ENCODE measurements around the gene TECPR2. TPM values are rescaled to one million over a fixed set of nuclear protein-coding genes. Genes with fewer than 3 reads are reported as not detected.

Gene TECPR2
- total and polyA plus RNA-seq, 4 donors, result 5.6 to 30.3 (median 19.5) TPM

DNA sequence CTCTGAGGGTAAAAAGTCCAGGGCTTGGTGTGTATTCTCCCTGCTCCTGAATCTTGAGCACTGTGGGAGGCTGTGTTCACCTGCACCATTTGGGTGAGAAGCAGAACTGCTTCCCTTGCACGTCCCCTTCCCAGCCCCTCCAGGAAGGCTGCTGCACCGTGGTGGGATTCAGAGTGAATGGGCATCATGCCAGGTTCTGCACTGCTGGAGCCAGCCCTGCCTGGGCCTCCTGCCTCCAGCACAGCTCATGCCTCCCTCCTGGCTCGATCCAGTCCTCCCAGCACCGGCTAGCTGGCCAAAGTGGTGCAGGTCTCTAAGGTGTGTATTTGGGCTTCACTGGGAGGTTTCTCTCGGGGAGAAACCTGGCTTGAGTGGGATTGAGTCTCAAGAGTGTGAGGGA, 92.0 kb downstream of the TECPR2 start:
- Histone ChIP-seq H3K4me3 (no peak overlapping the region), H3K36me3 (ENCODE audit: control insufficient read depth in 4 of 4, insufficient read depth in 4 of 4, low read length in 4 of 4) (peaks cover 7 to 44% (median 22%) of the 10 kb centered on the region in 4 donors), H3K27me3 (ENCODE audit: control insufficient read depth in 3 of 3, insufficient read depth in 3 of 3, low read length in 2 of 3) (no peaks in the 10 kb centered on the region), H3K9me3 (ENCODE audit: control insufficient read depth in 4 of 4, insufficient read depth in 3 of 4, low read length in 3 of 4) (no peaks in the 10 kb centered on the region), H3K9ac (ENCODE audit: insufficient read depth in 1 of 2, low read length in 2 of 2) (no peak overlapping the region), H3K27ac (ENCODE audit: low read depth in 1 of 2, low read length in 1 of 2) (no peak overlapping the region), H3K4me1 (ENCODE audit: control insufficient read depth in 5 of 5, insufficient read depth in 5 of 5, low read length in 5 of 5) (peaks cover 0 to 4% (median 0%) of the 10 kb centered on the region in 5 donors)
- TF ChIP-seq, protein P1, sequence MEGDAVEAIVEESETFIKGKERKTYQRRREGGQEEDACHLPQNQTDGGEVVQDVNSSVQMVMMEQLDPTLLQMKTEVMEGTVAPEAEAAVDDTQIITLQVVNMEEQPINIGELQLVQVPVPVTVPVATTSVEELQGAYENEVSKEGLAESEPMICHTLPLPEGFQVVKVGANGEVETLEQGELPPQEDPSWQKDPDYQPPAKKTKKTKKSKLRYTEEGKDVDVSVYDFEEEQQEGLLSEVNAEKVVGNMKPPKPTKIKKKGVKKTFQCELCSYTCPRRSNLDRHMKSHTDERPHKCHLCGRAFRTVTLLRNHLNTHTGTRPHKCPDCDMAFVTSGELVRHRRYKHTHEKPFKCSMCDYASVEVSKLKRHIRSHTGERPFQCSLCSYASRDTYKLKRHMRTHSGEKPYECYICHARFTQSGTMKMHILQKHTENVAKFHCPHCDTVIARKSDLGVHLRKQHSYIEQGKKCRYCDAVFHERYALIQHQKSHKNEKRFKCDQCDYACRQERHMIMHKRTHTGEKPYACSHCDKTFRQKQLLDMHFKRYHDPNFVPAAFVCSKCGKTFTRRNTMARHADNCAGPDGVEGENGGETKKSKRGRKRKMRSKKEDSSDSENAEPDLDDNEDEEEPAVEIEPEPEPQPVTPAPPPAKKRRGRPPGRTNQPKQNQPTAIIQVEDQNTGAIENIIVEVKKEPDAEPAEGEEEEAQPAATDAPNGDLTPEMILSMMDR (IDR thresholded peaks at IDR 0.05; ENCODE audit: control extremely low read depth, extremely low read depth), result no peak
- peak in 1 of 3 donors; percentile 17 for DNase-seq
- no peak for ATAC-seq (ENCODE audit: insufficient read depth, low FRiP score)
- 60 to 74% methylated on average over 5 of the region's 5 CpGs for WGBS, 2 donors

DNA sequence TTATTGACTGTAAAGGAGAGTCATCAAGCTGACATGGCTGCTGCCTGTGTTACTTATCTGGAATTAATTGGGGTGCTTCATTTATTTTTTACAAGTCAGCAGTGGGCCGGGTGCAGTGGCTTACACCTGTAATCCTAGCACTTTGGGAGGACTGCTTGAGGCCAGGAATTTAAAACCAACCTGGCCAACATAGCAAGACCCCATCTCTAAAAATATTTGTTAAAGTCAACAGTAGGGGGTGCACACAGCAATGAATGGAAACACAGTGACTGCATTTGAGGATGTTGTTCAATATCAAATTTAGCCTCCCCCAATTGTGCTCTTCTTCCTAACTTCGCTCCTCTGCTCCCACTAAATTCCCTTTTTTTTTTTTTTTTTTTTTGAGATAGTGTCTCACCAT, 94.8 kb downstream of the TECPR2 start:
- H3K9me3 ChIP-seq (ENCODE audit: control insufficient read depth in 4 of 4, insufficient read depth in 3 of 4, low read length in 3 of 4), result no peaks in the 10 kb centered on the region
- peaks cover 0 to 4% (median 0%) of the 10 kb centered on the region in 5 donors for H3K4me1 ChIP-seq (ENCODE audit: control insufficient read depth in 5 of 5, insufficient read depth in 5 of 5, low read length in 5 of 5)
- TF ChIP-seq, protein P1 (IDR thresholded peaks at IDR 0.05; ENCODE audit: control extremely low read depth, extremely low read depth), result no peak
- no peak overlapping the region for H3K27ac ChIP-seq (ENCODE audit: low read depth in 1 of 2, low read length in 1 of 2)
- H3K4me3 ChIP-seq, result no peak overlapping the region
- no peaks in the 10 kb centered on the region for H3K27me3 ChIP-seq (ENCODE audit: control insufficient read depth in 3 of 3, insufficient read depth in 3 of 3, low read length in 2 of 3)
- H3K36me3 ChIP-seq (ENCODE audit: control insufficient read depth in 4 of 4, insufficient read depth in 4 of 4, low read length in 4 of 4), result peaks cover 4 to 30% (median 12%) of the 10 kb centered on the region in 4 donors
- 73 to 99% methylated on average over 2 of the region's 2 CpGs for WGBS, 2 donors
- DNase-seq (no peak), ATAC-seq (ENCODE audit: insufficient read depth, low FRiP score) (no peak)
- H3K9ac ChIP-seq (ENCODE audit: insufficient read depth in 1 of 2, low read length in 2 of 2), result no peak overlapping the region

DNA sequence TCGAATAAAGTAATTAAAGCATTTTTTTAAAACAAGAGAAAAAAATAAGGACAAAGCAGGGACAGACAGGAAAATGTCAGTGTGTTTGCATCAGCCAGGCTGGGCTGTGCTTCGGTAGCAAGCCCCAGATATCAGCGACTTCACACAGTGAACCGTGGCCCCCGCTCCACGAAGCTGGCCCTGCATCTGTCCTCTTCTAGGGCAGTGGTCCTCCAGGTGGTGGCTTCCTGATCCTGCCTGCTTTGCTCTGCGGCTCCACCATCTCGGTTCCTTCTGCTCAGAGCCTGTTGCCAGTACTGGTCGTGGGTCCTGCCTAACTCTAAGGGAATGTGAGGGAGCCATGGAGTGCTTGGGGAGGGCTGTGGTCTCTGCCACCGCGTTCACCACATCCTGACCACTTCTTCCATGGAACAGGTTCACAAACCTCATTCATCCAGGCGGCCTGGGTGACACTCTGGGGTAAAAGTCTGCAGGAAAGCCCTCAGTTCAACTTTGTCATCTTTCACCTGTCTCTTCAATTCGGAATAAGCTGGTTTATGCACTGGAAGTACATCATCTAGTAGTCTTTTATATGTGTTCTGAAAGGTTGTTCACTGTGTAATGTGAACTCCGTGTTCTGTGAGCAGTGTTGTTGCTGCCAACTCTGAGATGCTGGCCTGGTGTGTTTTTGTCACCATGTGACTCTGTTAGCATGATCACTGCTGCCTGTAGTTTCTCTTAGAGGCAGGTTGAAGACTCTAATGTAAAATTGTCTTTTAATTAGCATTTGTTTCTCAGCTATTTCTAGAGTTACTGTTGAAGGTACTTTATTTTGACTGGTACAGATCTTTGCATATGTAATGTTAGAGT, 99.0 kb downstream of the TECPR2 start:
- Histone ChIP-seq H3K27me3 (ENCODE audit: control insufficient read depth in 3 of 3, insufficient read depth in 3 of 3, low read length in 2 of 3) (no peaks in the 10 kb centered on the region), H3K27ac (ENCODE audit: low read depth in 1 of 2, low read length in 1 of 2) (no peak overlapping the region), H3K36me3 (ENCODE audit: control insufficient read depth in 4 of 4, insufficient read depth in 4 of 4, low read length in 4 of 4) (peaks cover 8 to 28% (median 12%) of the 10 kb centered on the region in 4 donors), H3K9me3 (ENCODE audit: control insufficient read depth in 4 of 4, insufficient read depth in 3 of 4, low read length in 3 of 4) (no peaks in the 10 kb centered on the region), H3K4me1 (ENCODE audit: control insufficient read depth in 5 of 5, insufficient read depth in 5 of 5, low read length in 5 of 5) (peaks cover 0 to 3% (median 0%) of the 10 kb centered on the region in 5 donors), H3K4me3 (no peak overlapping the region), H3K9ac (ENCODE audit: insufficient read depth in 1 of 2, low read length in 2 of 2) (no peak overlapping the region)
- TF ChIP-seq, protein P1 (IDR thresholded peaks at IDR 0.05; ENCODE audit: control extremely low read depth, extremely low read depth), result no peak
- WGBS, 2 donors, result 67 to 76% methylated on average over 14 of the region's 14 CpGs
- DNase-seq (no peak), ATAC-seq (ENCODE audit: insufficient read depth, low FRiP score) (no peak)

Measured in lung (tissue), 12 donors.